22Rv1 (cell line): Measurements from ENCODE around the gene CCT3.
"Not testable (repeated sequence)": the region's sequence is repeated elsewhere in the genome, so short reads cannot be mapped to it uniquely, and the experiment has no call there.

Experiments
- ZFX ChIP-seq: fragments of 450-650 bp; IDR thresholded peaks from 2 replicates; pipeline ENCODE4 v1.6.1; 2017; ENCODE audit warnings: antibody characterized with exemption, borderline replicate concordance
- TF ChIP-seq, protein P1 (sequence below): fragments of 450-650 bp; IDR thresholded peaks from 2 replicates; pipeline ENCODE4 v1.5.1; 2017; ENCODE audit warnings: mild to moderate bottlenecking

DNA sequence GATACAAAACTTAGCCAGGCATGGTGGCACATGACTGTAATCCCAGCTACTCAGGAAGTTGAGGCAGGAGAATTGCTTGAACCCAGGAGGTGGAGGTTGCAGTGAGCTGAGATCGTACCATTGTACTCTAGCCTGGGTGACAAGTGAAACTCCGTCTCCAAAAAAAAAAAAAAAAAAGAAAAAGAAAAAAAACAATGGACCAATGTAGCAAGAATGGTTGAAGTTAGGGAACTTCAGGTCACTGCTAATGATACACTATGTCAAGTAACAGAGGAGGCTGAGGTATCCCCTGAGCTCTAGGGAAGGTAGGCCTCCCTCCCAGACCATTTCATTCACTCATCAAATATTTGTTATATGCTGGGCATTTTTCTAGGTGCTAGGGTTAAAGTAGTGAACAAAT lies 7.9 kb upstream of the CCT3 start:
- TF ChIP-seq, protein P1, sequence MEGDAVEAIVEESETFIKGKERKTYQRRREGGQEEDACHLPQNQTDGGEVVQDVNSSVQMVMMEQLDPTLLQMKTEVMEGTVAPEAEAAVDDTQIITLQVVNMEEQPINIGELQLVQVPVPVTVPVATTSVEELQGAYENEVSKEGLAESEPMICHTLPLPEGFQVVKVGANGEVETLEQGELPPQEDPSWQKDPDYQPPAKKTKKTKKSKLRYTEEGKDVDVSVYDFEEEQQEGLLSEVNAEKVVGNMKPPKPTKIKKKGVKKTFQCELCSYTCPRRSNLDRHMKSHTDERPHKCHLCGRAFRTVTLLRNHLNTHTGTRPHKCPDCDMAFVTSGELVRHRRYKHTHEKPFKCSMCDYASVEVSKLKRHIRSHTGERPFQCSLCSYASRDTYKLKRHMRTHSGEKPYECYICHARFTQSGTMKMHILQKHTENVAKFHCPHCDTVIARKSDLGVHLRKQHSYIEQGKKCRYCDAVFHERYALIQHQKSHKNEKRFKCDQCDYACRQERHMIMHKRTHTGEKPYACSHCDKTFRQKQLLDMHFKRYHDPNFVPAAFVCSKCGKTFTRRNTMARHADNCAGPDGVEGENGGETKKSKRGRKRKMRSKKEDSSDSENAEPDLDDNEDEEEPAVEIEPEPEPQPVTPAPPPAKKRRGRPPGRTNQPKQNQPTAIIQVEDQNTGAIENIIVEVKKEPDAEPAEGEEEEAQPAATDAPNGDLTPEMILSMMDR, result not testable (repeated sequence)
- TF ChIP-seq ZFX, result not testable (repeated sequence)
